Measurements from ENCODE around the gene PHAF1.
A peak's percentile ranks its signal among the peaks of the same experiment; 100 is the strongest.

The PHAF1 gene

DNA sequence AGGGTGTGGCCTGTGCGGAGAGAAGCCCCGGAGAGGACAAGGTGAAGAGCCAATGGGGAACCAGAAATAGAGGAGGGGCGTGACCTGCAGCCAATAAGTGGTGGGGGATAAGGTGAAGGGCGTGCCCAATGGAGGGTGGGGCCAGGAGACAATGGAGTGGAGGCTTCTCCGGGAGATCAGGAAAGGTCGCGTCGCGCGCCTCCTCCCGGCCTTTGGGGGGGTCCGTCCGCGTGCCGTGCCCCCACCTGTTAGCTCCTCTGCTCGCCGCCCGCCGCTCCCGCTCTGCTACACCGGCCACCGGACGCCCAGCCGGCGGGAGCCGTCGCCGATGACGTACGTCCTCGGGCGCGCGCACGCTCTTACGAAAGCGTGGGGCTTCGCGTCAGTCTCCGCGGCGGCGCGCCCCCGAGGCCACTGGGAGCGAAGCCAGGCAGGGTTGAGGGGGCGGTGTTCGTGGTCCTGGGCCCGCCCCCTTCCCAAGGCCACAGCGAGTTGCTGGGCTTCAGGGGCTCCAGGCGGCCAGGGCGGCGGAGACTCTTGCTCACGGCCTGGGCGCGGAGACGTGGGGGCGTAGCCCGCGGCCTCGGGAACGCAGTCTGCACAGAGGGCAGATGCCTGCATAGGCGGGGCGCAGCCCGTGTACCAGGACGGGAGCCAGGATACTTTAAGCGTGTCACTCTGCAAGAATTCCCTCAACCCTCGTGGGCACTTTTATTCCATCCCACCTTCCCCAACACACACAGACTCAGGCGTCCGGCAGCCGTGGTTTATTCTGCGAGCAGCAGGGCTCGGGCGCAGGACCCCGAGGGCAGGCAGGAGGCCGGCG, 74.1 kb downstream of the PHAF1 start, which contains the start of gene MATCAP1:
Gene MATCAP1, minus strand, starts transcription at position 337 of the 826 bp plus-strand sequence. CDS start 3,353 bp downstream, outside the sequence.
- peak; percentile 99 for DNase-seq

DNA sequence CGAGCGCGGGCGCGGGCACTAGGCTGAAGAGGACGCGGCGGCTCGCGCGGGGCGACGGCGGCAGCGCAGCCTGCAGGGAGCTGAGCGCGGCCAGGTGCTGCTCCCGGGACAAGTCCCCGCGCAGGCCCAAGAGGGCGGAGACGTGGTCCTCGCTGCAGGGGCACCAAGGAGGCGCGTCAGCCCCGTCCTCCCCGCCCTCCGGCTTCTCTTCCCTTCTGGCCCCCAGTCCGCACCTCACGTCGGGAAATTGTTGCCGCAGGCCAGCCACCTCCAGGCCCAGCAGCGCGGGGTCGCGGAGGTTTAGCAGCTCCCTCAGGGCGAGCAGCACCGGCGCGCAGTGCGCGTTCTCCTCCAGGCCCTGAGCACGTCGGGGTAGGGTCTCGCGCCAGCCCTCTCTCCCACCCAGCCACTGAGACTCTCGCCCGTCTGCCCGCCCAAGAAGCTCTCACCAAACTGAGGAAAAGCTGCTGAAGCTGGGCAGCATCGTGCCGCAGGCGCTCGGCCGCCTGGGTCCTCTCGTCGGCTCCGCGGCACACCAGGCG, 74.8 kb downstream of the PHAF1 start:
- DNase-seq, result peak; percentile 75

DNA sequence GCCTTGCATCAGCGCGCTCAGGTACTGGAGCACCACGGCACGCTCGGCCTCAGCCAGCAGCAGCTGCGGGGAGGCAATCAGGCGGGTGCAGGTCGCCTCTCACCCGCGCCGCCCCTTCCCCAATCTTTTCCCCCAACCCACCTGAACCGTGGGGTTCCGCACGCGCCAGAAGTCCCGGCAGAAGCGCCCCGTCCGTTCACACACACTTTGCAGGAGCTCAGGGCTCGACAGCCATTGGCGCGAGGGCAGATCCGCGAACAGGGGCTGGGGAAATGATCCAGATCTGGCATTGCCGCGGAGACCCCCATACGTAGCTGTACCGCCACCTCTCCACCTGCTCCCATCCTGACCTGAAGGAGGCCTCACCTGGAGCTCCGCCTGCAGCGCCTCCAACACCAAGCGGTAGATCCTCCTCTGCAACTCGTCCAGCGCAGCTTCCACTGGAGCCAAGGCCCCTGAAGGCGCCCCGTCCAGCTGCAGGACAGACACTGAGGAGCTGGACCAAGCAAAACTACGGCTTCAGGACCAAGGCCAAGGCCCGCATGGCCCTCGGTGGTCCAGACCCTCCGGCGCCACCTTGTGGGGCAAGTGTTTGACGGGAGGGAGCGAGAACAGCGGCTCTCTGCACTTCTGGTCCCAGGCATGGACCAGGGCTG, 75.4 kb downstream of the PHAF1 start:
- DNase-seq, result peak; percentile 75

DNA sequence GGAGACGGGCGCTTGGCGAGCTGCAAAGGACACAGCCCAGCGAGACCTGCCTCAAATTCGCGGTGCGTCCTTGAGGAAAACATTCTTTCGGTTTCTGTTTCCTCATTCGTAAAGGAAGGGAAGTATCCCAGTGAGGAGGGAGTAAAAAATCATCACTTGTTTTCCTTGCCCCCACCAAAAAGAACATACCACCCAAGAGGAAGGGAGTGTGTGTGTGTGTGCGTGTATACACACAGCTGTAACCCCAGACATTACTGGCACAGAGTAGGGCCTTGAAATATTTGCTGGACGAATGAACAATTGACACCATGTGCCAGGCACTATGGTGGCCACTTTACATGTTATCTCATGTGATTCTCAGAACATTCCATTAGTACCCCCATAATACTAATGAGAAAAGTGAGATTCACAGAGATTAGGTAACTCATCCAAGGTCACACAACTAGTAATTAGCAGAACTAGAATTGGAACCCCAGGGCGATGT, 76.0 kb downstream of the PHAF1 start:
- no peak for DNase-seq

DNA sequence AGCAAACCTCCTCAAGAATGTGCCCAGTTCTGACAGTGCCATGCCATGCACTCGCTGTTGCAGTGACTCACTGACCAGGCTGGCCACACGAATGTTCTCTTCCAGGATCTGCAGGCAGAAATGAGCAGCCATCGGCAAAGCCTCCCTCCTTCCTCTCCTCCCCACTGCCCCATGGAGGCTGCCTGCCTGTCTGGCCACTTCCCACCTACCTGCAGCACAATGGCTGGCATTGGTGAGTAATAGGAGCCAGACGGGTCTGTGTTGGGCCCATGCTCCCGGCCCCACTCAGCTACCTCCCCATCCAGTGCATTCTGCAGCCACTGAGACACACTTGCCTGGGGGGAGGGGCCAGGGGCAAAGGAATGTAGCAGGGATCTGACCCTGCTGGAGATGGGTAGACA, 76.8 kb downstream of the PHAF1 start:
- DNase-seq, result no peak

DNA sequence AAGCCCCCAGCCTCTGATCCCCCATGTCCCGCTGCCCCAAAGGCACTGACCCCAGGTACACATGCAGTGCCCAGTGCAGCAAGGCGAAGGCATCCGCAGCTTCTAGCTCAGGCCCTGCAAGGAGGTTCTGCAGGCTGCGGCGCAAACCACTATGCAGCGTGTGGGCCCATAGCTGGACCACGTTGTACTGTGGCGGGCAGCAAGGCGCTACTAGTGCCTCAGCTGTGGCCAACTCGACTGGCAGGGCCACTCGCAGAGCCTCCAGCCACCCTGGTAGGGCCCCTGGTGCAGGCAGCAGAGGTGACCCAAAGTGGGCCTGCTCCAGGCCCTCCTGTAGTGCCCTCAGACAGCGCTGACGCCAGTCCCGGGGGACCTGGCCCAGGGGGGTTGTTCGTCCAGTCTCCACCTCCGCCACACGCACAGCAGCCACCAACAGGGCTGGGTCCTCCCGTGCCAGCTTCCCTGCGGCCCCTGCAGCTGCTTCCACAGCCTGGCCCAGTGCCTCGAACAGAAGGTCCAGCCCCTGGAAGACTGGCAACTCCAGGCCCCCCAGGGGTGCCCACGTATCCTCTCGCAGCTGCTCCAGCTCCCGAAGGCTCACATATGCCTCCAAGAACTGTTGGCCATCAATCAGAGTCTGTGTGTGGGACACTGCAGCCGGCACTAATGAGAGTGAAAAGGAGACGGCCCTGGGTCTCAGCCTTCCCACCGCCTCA, 77.6 kb downstream of the PHAF1 start:
- DNase-seq, result no peak

DNA sequence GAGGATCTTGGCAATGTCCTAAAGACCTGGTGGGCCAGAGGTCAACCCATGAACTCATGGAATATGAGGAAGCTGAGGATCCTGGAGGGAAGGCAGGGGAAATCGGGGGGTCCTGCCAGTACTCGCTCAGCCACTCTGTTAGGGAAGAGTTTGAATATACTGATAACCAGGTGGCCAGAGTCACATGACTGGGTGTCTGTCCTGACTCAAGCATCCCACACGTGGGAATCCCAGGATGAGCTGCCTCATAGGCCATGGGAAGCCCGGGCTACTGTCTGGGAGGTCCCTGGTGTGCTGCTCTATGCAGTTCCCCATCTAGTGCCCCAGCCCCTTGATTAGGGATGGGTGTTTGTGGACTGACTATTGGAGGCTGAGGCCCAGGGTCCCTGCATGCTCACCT, 78.6 kb downstream of the PHAF1 start:
- DNase-seq, result no peak

DNA sequence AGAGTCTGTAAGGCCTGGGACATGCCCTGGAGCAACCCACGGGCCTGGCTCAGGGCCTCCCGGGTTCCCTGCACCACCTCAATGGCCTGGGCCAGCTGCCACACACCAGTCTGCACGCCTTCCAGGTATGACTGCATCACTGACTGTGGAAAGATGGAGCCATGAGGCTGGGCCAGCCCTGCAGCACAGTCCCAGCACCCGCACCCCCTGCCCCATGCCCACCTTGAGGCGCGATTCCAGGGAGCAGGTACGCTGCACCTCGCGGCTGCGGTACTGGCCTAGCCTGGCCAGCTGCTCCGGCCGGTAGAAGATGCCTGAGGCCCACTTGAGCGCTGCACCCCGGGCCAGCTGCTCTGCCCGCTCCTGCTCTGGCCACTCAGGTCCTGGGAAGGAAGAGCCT, 79.1 kb downstream of the PHAF1 start:
- DNase-seq, result no peak

DNA sequence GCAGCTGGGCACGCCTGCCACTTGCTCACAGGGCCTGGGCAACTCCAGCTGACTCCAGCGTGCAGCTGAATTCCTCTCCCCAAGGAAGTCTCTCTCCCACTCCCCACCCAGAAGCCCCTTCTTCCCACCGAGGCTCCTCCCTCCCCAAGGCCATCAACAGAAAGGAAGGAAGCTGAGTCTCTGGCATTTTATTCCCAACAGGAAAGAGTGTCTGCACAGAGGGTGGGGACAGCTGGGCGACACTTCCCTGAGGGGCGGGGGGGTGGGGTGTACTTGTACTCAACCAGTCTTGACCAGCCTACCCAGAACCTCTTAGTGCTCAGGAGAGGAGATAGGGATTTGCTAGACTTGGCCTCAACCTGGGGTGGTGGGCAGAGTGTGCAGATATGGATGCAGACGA, 80.3 kb downstream of the PHAF1 start, which contains the start of gene EXOC3L1:
Gene EXOC3L1, minus strand, starts transcription at position 96 of the 400 bp plus-strand sequence. CDS start 460 bp downstream, outside the sequence.
- DNase-seq, result no peak

DNA sequence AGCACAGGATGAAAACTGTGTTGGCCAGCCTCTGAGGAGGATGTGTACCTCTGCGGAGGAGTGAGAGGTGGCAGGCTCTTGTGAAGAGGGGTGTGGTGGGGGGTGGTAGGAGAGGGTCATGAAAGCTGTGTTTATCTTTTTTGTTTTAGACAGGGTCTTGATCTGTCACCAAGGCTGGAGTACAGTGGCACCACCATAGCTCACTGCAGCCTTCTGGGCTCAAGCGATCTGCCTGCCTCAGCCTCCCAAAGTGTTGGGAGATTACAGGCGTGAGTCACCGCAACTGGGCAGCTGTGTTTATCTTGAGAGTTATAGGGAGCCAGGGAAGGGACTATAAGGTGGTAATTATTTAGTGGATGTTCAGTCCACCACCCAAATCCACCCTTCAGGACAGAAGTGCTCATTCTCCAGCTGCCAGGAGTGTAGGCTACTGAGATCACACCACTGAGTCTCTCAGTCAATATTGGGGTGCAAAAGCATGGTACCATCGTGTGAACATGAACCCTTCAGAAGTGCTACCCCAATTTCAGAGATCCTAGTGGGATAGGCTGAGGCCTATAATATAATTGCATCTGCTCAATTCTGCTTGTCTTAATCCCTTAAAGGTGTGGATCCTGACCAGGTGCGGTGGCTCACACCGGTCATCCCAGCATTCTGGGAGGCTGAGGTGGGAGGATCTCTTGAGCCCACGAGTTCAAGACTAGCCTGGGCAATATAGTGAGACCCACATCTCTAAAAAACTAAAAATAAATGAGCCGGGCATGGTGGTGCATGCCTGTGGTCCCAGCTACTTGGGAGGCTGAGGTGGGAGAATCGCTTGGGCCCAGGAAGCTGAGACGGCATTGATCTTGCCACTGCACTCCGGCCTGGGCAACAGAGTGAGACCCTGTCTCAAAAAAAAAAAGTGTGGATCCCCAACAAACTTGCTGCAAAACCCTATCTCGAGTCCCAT, 81.0 kb downstream of the PHAF1 start:
- DNase-seq, result no peak

DNA sequence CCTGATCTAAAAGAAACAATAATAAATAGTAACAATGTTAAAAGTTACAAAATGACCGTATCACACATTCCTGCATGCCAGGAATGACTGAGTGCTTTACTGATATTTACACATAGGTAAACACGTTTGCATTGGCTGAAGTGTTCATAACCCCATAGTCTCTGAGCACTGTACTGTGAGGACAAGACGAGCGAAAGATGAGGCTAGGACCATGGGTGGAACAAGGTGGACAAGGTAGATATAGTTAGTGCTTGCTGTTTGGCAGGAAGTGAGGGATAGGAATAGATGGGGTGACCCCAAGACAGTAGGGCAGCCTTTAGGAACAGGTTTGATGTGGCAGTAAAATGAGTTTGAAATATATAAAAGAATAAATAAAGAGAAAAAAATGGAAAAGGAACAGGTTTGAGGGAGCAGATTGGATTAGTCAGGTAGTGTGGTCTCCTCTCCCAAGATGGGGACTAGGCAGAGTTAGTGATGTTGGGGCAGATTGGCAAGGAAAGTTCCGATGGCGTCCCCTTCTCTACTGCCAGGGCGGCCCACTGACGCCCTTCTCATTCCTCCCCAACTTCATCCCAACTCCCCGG, 81.8 kb downstream of the PHAF1 start:
- DNase-seq, result no peak

DNA sequence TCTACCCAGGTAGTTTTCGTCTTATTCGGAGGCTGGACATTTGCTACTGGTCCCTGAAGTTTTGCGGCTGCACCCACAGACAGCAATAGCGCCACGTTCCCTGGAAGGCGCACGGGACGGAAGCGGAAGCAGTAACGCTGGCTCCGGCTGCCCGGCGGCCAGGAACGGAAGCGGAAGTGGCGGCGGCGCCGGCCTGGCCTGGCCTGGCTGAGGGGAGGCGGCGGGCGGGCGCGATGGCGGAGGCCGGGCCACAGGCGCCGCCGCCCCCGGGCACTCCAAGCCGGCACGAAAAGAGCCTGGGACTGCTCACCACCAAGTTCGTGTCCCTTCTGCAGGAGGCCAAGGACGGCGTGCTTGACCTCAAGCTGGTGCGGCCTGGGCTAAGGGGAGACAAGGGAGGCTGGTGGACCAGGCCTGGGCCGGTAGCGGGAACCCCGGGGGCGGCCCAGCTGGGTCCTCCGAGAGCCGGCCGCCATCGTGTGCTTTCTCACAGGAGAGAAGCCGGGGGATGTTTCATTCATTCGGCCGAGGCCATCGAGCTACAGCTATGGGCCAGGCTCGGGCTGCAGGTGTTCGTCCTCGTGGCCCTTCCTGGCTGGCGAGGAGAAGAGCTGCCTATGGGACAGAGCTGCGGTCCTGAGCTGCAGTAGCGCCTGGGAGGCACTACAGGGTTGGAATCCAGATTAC, 82.4 kb downstream of the PHAF1 start, which contains the start of gene E2F4:
Gene E2F4, plus strand, starts transcription at position 161 of the 687 bp plus-strand sequence. Its CDS starts 73 bp downstream, at position 234.
- peak; percentile 87 for DNase-seq

DNA sequence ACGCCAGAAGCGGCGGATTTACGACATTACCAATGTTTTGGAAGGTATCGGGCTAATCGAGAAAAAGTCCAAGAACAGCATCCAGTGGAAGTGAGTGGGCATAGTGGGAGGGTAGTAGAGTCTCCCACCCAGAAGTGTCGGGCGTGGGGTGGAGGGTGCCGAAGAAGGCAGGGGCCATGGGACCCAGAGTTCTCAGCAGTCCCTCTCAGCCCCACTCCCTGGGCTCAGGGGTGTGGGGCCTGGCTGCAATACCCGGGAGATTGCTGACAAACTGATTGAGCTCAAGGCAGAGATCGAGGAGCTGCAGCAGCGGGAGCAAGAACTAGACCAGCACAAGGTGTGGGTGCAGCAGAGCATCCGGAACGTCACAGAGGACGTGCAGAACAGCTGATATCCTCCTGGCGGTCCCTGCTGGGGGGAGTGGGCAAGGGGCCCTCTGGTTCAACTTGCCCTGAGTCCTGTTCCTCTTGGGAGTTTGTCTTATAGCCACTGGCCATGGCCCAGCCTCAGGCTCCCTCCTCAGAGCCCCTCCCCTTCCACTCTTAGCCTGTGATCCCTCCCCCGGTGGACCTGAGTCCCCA, 83.1 kb downstream of the PHAF1 start:
- no peak for DNase-seq

DNA sequence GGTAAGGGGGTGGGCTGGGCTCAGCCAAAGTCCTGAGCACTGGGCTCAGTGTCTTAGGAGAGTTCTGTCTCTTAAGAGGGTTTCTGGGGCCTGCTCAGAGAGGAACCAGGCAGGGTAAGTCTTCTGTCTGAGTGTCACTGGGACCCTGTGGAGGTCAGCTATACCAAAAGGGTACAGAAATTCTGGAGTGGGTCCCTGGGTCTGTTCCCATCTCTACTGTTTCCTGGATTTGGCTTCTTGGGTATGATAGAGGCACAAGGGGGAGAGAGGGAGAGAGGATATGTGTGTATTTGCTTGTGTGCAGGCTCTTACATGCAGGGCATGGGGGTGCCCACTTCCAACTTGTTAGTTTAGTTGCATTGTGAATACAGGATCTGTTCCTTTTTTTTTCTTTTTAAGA, 83.8 kb downstream of the PHAF1 start:
- no peak for DNase-seq

DNA sequence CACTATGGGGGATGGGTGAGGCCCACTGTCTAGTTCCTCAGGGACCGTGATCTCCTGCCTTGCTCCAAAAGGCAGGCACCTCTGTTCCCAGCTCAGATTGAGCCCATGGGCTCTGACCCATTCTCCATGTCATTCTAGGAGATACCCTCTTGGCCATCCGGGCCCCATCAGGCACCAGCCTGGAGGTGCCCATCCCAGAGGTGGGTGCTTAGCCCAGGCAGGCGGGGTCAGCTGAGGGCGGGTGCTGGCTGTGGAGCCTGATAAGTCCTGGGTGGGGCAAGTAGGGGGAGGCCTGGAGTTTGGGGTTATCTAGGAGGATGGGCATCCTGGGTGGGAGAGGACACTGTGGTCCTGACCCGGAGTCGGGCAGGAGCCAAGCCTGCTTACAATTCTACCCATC, 84.5 kb downstream of the PHAF1 start:
- no peak for DNase-seq

DNA sequence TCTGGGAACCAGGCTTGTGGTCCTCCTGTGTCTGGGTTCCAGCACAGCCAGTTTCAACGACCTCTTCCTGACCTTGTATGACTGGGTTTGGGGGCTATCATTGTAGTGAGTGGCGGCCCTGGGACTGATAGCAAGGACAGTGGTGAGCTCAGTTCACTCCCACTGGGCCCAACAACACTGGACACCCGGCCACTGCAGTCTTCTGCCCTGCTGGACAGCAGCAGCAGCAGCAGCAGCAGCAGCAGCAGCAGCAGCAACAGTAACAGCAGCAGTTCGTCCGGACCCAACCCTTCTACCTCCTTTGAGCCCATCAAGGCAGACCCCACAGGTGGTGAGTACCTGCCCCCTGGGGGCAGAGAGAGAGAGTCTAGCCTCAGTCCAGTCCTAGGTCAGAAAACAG, 85.9 kb downstream of the PHAF1 start:
- no peak for DNase-seq

DNA sequence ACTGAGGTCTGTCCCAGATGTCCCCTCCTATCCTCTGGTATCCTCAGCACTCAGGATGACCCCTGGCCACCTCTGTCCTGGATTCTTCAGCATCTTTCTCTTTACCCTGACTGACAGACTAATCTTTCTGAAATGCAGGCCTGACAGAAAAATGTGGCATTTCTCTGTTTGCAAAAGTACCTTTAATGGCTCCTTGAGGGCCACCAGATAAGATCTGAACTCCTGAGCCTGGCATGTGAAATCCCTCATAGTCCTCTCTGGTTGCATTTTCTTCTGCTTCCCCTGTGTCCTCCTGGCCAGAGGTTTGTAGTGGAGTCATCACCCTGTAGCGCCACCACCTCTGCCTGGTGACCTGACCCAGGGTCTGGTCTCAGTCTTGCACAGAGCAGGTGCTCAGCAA, 87.1 kb downstream of the PHAF1 start:
- no peak for DNase-seq

DNA sequence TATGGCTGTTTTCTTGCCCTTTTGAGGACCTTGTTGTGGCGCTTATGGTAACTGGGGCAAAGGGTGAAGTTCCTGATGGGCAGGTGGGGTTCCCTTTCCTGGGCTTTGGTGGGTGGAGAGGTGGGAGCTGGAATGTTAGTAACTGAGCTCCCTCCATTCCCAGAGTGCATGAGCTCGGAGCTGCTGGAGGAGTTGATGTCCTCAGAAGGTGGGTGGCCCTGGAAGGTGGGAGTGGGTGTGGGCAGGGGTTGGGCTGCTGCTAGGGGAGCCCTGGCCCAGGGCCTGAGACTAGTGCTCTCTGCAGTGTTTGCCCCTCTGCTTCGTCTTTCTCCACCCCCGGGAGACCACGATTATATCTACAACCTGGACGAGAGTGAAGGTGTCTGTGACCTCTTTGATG, 88.0 kb downstream of the PHAF1 start:
- no peak for DNase-seq

Data from NCI-H2171 treated with DMSO at 0.1 percent for 48 hours (cell line).